HAP-1 (cell line): ENCODE data around the gene EGLN3.

Source experiments
- DNase-seq, 2 experiments: peaks; one replicate each; pipeline ENCODE4 v3.0.0-alpha.2; 2016 to 2020; ENCODE audit warnings: low spot score in 2 of 2
- H3K27me3 ChIP-seq: fragments of 250-450 bp; sonication (Bioruptor Pico); 2 replicates; pipeline ENCODE4 v1.5.1; 2020; ENCODE audit warnings: low read depth, mild to moderate bottlenecking, moderate library complexity
- H3K36me3 ChIP-seq: fragments of 250-450 bp; sonication (Bioruptor Pico); replicated peaks from 2 replicates; pipeline ENCODE4 v1.5.1; 2020; ENCODE audit warnings: mild to moderate bottlenecking
- H3K4me1 ChIP-seq: fragments of 250-450 bp; sonication (Bioruptor Pico); 2 replicates; pipeline ENCODE4 v1.5.1; 2020; ENCODE audit warnings: mild to moderate bottlenecking
- H3K4me3 ChIP-seq: fragments of 250-450 bp; sonication (Bioruptor Pico); 2 replicates; pipeline ENCODE4 v1.5.1; 2020; ENCODE audit warnings: mild to moderate bottlenecking, moderate library complexity
- H3K9me3 ChIP-seq: fragments of 250-450 bp; sonication (Bioruptor Pico); 2 replicates; pipeline ENCODE4 v1.5.1; 2020; ENCODE audit warnings: mild to moderate bottlenecking, moderate library complexity
- in situ Hi-C: fragments of 300-500 bp; cut with MboI; formaldehyde crosslinking; loops from 3 replicates; pipeline ENCODE4 v1.14.3; 2020; ENCODE audit warnings: low sequenced_read_pairs, inconsistent platforms, mixed read lengths

The EGLN3 gene

DNA sequence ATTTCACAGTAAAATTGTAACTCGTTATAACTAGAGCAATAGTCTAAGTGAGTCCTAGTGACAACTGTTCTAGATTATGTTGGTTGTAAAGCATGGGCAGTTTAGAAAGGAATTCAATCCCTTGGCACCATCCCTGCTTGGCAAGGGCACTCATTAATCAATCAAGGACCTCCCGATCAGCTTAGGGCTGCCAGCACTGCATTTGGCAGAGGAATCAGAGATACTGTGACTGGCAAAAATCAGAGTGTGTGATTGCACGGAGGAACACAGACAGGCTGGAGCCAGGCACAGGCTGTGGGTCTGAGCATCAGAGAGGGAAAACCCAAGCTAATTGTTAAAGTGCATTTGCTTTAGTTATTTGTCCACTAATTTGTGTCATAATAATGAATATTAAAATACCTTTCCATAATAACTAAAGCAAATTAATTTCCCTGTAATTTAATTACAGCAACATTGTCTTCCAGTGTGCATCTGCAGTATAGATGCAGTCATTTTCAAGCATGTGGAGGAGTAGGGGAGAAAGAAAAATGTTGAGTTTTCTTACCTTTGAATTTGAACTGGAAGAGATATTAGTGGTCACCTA lies 3.2 kb upstream of the EGLN3 start:
- no peak overlapping the region for H3K4me3 ChIP-seq
- no peaks in the 10 kb centered on the region for H3K27me3 ChIP-seq
- DNase-seq = no peak
- peaks cover 7% of the 10 kb centered on the region for H3K4me1 ChIP-seq
- in situ Hi-C loops = no loop called here
- H3K9me3 ChIP-seq = no peaks in the 10 kb centered on the region
- H3K36me3 ChIP-seq = no peaks in the 10 kb centered on the region

DNA sequence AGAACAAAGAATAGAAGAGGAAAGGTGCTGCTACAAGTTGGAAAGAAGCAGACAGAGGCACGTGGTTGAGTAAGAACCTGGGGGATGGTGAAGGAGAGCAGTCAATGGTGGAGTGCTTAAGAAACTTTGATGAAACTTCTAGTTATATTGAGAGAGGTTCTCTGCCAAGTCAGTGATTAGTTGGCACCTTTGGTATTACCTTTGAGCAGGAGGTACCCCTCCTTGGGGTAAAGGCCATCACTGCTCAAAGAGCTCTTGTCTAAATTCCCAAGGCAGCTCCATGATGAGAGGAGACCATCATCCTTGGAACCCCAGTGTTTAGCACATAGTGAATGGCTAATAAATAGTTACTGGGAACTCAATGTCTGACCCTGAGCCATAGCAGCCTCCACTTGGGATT lies 1.7 kb upstream of the EGLN3 start:
- no peak for DNase-seq
- in situ Hi-C loops = no loop called here
- Histone ChIP-seq H3K4me1 (peaks cover 14% of the 10 kb centered on the region), H3K4me3 (no peak overlapping the region), H3K27me3 (no peaks in the 10 kb centered on the region), H3K9me3 (no peaks in the 10 kb centered on the region), H3K36me3 (no peaks in the 10 kb centered on the region)

DNA sequence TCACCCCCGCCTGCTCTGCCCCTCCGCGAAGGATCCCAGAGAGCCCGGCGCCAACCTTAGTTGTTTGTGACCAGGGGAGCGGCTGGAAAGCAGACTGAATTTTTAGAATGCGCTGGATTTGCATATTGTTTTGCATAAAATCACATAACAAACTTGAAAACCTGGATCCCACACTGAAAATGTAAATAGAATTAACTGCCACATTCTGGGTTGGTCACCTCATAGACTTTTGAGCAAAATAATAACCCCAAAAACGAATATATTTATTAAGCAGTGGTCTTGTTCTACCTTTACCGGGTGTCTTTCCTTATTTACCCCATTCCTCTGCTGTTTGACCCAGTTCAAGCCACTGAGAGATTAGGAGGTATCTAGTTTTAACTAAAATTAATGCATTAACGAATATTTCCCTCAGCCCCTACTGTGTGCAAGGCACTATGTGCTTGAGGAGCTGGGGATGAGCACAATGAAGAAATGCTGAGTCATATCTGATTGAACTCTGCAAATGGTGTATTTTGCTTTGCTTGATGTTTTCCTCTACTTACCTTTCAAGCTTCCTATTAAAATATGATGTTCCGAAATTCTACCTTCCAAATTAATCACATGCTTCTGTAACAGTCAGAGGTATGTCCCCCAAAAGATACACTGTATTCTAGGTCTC lies 438 bp upstream of the EGLN3 start:
- H3K27me3 ChIP-seq = no peaks in the 10 kb centered on the region
- H3K4me3 ChIP-seq = peak overlapping the region; percentile 76
- DNase-seq = no peak
- peaks cover 27% of the 10 kb centered on the region for H3K4me1 ChIP-seq
- no peaks in the 10 kb centered on the region for H3K9me3 ChIP-seq
- in situ Hi-C loops = no loop called here
- no peaks in the 10 kb centered on the region for H3K36me3 ChIP-seq

DNA sequence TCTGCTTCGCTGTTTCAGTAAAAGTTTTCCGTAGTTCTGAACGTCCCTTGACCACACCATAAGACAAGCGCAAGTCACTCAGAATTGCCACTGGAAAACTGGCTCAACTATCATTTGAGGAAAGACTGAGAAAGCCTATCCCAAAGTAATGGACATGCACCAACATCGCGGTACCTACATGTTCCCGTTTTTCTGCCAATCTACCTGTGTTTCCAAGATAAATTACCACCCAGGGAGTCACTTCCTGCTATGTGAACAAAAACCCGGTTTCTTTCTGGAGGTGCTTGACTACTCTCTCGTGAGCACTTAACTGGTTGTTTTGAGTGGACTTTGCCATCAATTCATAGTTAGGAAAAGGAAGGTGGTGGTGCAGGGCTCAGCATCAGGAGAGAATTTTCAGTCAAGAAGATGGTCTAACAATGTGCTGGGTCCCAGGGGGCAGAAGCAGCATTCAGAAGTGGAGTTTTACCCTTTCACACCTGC lies 1.4 kb downstream of the EGLN3 start:
- Histone ChIP-seq H3K9me3 (no peaks in the 10 kb centered on the region), H3K4me1 (peaks cover 36% of the 10 kb centered on the region), H3K4me3 (peak overlapping the region; percentile 76), H3K27me3 (no peaks in the 10 kb centered on the region), H3K36me3 (no peaks in the 10 kb centered on the region)
- in situ Hi-C loops = no loop called here
- DNase-seq = no peak

DNA sequence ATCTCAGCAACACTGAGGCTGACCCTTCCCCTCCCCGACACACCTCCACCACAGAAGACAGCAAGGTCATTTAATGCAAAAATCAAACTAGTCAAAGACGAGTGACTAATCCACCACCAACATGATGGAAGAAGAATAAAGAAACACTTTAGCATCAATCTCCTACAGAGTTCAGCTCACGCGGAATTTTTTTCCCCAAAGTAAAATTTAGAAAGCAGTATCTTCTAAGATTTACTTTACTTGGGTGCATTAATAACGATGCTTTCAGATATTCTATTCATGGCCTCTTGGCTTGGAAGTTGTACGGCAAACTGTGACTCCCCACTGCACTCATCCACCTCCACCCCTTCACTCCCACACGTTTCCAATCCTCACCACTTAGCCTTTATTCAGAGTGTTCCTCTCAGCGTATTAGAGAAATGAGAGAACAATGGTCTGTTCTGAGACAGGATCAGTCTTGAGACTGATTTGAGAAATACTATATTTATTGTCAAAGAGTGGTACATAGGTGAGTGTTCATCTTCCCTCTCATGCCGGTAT lies 1.9 kb downstream of the EGLN3 start:
- in situ Hi-C loops = no loop called here
- Histone ChIP-seq H3K27me3 (no peaks in the 10 kb centered on the region), H3K9me3 (no peaks in the 10 kb centered on the region), H3K4me3 (peak overlapping the region; percentile 76), H3K36me3 (no peaks in the 10 kb centered on the region), H3K4me1 (peaks cover 36% of the 10 kb centered on the region)
- peak; percentile 42 to 60 for DNase-seq

DNA sequence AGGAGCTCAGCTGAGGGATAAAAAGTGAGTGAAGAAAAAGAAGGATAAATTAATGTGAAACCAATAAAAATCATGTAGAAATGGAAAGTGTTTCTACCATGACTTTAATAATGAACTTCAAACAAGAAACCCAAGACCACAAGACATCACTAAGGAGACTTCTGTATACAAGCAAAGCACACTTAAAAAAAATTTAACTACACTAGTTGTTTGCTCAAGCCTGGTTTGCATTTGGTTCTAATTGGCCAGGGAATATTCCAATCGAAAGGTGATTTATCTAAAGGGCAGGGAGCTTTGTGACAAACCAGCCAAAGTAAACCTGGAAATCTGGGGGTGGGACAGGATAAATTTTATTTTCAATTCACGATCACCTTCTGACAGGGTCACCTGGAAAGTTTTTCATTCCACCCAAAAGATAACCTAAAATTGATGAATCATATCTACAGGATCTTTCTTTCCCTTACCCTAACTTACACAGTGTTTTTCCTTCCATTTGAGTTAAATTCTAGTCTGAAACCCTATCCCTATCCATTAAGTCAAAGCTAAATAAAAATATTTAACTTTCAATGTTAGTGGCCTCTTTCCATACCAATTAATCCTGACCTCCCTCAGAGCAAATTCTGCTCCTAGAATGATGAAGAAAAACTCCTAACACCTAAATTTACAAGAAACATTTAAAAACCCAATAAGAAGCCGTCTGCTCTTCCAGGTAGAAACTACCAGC lies 2.6 kb downstream of the EGLN3 start:
- DNase-seq = no peak
- no peaks in the 10 kb centered on the region for H3K27me3 ChIP-seq
- no peaks in the 10 kb centered on the region for H3K36me3 ChIP-seq
- peaks cover 39% of the 10 kb centered on the region for H3K4me1 ChIP-seq
- H3K9me3 ChIP-seq = no peaks in the 10 kb centered on the region
- in situ Hi-C loops = no loop called here
- H3K4me3 ChIP-seq = peak overlapping the region; percentile 76

DNA sequence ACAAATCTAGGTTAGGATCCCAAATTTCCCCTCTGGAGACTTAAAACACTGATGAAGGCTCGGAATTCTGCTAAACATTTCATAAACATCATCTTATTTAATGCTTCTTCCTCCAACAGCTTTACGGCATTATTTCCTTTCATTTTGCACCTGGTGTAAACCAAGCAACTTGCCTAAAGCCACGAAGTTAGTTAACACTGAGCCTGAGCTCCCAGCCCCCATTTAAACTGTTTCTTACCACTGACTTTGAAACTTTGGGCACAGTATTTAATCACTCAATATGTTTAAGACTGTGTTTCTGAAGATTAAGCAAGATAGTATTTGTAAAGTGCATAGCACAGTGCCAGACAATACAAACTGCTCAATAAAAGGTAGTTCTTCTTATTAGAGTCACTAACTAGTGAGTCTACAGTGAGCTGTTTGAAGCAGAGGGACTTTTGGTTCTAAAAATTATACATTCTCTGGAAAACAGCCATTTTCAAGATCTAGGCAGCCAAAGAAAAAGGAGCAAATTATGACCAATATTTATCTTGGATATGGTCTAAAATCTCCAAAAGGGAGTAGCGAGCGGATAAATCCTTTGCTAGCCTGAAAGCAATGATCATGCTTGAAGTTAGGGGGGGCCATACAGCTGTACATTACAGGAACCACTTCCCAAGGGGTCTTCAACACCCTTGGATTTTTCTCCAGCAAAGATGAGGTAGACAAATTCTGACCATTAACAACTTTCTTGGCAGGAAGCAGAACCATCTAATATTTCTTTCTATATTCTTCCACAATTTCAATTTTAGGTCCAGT lies 4.0 kb downstream of the EGLN3 start:
- DNase-seq = no peak
- no peak overlapping the region for H3K4me3 ChIP-seq
- H3K4me1 ChIP-seq = peaks cover 44% of the 10 kb centered on the region
- no peaks in the 10 kb centered on the region for H3K9me3 ChIP-seq
- in situ Hi-C loops = no loop called here
- no peaks in the 10 kb centered on the region for H3K36me3 ChIP-seq
- H3K27me3 ChIP-seq = no peaks in the 10 kb centered on the region

DNA sequence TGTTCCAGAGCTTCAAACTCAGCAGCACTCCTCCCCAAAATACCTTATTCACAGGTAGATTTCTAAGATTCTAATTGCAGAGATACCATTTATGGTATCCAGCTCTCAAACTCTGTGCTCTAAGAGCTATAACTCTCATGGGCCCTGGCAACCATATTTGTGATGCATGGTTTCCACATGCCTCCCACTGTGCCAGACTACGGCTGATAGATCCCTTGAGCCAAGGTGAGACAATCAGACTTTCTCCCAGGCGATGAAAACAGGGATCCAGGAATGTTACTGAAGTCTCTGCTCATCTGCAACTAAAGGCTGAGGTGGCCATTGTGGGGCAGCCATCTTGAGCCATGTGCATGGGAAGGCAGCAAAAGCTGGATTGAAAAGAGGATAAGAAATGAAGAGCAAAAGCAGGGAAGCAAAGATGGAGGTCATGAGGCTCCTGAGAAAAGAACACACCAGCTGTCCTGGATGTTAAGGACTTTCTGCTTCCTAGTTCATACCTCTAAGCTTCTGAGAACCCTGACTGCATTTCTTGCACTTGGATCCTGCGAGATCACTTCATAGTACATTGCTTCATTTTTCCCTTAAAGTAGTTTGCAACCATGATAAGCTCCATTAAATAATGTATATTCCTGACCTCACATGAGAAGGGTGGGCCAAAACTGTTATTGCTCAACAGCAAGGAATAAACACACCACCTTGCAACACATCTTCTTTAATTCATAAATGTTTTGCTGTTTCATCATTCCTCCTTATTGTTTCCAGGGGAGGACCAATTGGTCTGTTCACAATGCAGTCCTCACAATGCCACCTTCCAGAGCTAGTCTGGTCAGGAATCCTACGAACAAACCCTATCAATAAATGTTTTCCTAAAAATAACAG lies 5.4 kb downstream of the EGLN3 start:
- Histone ChIP-seq H3K4me1 (peaks cover 50% of the 10 kb centered on the region), H3K27me3 (no peaks in the 10 kb centered on the region), H3K4me3 (no peak overlapping the region), H3K36me3 (no peaks in the 10 kb centered on the region), H3K9me3 (no peaks in the 10 kb centered on the region)
- no peak for DNase-seq
- in situ Hi-C loops = no loop called here

DNA sequence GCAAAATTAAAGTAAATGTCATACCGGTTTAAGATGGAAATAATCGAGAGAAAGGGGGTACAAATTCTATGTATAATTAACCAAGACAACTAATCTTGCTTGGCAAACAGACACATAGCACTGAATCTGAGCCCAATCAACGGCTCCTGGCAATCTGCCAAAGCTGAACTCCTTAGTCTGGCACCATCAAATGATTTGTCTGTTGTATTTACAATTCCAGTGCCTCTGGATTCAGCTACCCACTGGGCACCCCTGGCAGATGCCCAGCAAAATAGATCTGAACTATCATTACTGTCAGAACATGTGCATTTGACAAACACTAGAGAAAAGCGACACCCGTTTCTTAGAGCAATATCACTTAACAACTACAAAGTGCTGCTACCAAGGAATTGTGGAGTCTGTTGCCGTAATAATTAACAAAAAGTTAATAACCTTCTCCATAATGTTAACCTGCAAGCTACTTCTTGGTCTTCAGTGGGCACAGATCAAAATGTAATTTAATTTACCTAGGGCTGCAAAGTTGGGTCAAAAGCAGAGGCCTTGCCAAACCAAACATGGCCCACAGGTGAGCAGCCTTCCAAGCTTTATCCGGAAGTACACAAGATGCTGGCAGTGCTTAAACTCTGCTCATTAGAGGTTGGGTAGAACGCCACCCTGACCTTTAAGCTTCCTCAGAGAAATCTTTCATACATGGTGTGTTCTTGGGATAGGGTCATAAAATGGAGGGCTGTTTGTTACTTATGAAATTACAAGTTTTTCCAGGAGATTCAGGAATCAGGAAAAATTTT lies 7.6 kb downstream of the EGLN3 start:
- in situ Hi-C loops = no loop called here
- Histone ChIP-seq H3K9me3 (no peaks in the 10 kb centered on the region), H3K27me3 (no peaks in the 10 kb centered on the region), H3K36me3 (no peaks in the 10 kb centered on the region), H3K4me3 (no peak overlapping the region), H3K4me1 (peaks cover 69% of the 10 kb centered on the region)
- DNase-seq = peak in 1 of 2 experiments; percentile 31

DNA sequence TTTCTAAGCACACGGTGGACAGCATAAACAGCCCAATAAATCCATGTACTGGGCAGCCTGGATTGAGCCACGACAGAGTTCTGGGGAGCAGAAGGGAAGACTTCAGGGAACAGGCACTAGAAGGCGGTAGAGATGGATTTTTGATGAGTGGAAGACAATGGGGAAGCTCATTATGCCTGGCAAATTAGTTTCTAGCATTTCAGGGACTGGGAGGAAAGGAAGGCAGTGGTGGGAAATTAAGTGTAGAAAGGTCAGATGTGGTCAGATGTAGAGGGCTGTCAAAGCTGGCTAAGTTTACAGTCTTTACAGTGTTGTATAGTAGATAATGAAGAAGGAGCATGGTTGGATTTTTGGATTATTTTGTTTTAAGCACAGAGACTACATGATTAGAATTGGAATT lies 9.2 kb downstream of the EGLN3 start:
- Histone ChIP-seq H3K36me3 (no peaks in the 10 kb centered on the region), H3K9me3 (no peaks in the 10 kb centered on the region), H3K4me1 (peaks cover 69% of the 10 kb centered on the region), H3K4me3 (no peak overlapping the region), H3K27me3 (no peaks in the 10 kb centered on the region)
- no peak for DNase-seq
- in situ Hi-C loops = no loop called here

DNA sequence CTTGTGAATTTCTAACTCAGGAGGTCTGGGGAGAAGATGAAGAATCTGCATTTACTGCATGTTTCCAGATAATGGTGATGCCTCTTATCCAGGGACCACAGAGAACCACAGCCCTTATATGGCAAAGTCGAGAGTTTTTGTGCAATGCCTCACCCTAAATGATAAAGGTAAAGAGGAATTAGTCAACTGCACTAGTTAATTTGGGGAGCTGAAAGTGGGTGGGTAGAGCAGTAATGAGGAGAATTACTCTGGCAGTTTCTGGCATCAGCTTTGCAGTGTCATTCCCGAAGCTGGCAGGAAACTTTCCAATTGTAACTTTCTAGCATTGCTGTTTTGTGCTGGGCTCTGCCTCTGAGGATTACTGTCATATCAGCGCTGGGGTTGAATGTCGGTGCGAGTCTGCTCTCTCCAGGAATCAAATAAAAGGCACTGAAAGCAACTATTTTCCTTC lies 10.3 kb downstream of the EGLN3 start:
- H3K4me3 ChIP-seq = no peak overlapping the region
- peak; percentile 47 to 59 for DNase-seq
- peaks cover 70% of the 10 kb centered on the region for H3K4me1 ChIP-seq
- no peaks in the 10 kb centered on the region for H3K9me3 ChIP-seq
- no peaks in the 10 kb centered on the region for H3K27me3 ChIP-seq
- in situ Hi-C loops = no loop called here
- no peaks in the 10 kb centered on the region for H3K36me3 ChIP-seq
